GM23338 (cell line): ENCODE data around the gene STX16. TPM values are rescaled to one million over a fixed set of nuclear protein-coding genes. Genes with fewer than 3 reads are reported as not detected.

Experiments
- ATAC-seq: fragments of 200-7000 bp; cut with Tn5 transposase; 3 replicates; pipeline ENCODE4 v1.9.1; 2020
- DNase-seq: peaks from one replicate; pipeline ENCODE4 v3.0.0-alpha.2; 2015; ENCODE audit warnings: low spot score
- H2AFZ ChIP-seq: fragments of 200-600 bp; sonication (generic); 2 replicates; pipeline ENCODE4 v1.8.0; 2016; ENCODE audit warnings: antibody characterized with exemption, mild to moderate bottlenecking, moderate library complexity
- H3F3A ChIP-seq: fragments of 200-600 bp; sonication (generic); replicated peaks from 2 replicates; pipeline ENCODE4 v1.8.0; 2017; ENCODE audit warnings: antibody characterized with exemption, mixed run types, low read depth
- H3K27ac ChIP-seq: fragments of 200-600 bp; sonication (generic); 2 replicates; pipeline ENCODE4 v1.6.1; 2016; ENCODE audit warnings: low read depth
- H3K27me3 ChIP-seq: fragments of 200-600 bp; sonication (generic); 2 replicates; pipeline ENCODE4 v1.8.0; 2016; ENCODE audit warnings: mild to moderate bottlenecking, mixed run types, moderate library complexity; ENCODE audit not compliant: insufficient read depth
- H3K36me3 ChIP-seq: fragments of 200-600 bp; sonication (generic); 2 replicates; pipeline ENCODE4 v1.8.0; 2016; ENCODE audit warnings: mild to moderate bottlenecking; ENCODE audit not compliant: insufficient read depth
- H3K4me1 ChIP-seq: fragments of 200-600 bp; sonication (generic); 2 replicates; pipeline ENCODE4 v1.8.0; 2016; ENCODE audit warnings: mild to moderate bottlenecking, moderate library complexity; ENCODE audit not compliant: insufficient read depth
- H3K4me2 ChIP-seq: fragments of 200-600 bp; sonication (generic); 2 replicates; pipeline ENCODE4 v1.7.1; 2017; ENCODE audit warnings: mixed run types
- H3K4me3 ChIP-seq: fragments of 200-600 bp; sonication (generic); 2 replicates; pipeline ENCODE4 v1.6.1; 2016; ENCODE audit warnings: mixed run types
- H3K79me2 ChIP-seq: fragments of 200-600 bp; sonication (generic); replicated peaks from 2 replicates; pipeline ENCODE4 v1.8.0; 2017; ENCODE audit warnings: mild to moderate bottlenecking; ENCODE audit not compliant: insufficient read depth
- H3K9me2 ChIP-seq: fragments of 200-600 bp; sonication (generic); 2 replicates; pipeline ENCODE4 v1.8.0; 2017; ENCODE audit not compliant: insufficient read depth
- H4K20me1 ChIP-seq: fragments of 200-600 bp; sonication (generic); replicated peaks from 2 replicates; pipeline ENCODE4 v1.8.0; 2017; ENCODE audit warnings: mild to moderate bottlenecking; ENCODE audit not compliant: insufficient read depth
- H3K27ac Mint-ChIP-seq: 2 replicates; pipeline ENCODE4 v1.8.0; 2020; ENCODE audit warnings: inconsistent platforms, mild to moderate bottlenecking, moderate library complexity, mixed read lengths
- H3K27me3 Mint-ChIP-seq: 3 replicates; pipeline ENCODE4 v1.8.0; 2022; ENCODE audit warnings: low read depth, mild to moderate bottlenecking, moderate library complexity, mixed read lengths, inconsistent platforms; ENCODE audit not compliant: insufficient read depth, poor library complexity
- H3K36me3 Mint-ChIP-seq: 3 replicates; pipeline ENCODE4 v1.8.0; 2021; ENCODE audit warnings: low read depth, mild to moderate bottlenecking, inconsistent platforms, moderate library complexity, mixed read lengths
- H3K4me1 Mint-ChIP-seq: 3 replicates; pipeline ENCODE4 v1.8.0; 2020; ENCODE audit warnings: mild to moderate bottlenecking, inconsistent platforms, mixed read lengths
- H3K4me3 Mint-ChIP-seq: 3 replicates; pipeline ENCODE4 v1.8.0; 2021; ENCODE audit warnings: moderate library complexity, mild to moderate bottlenecking, inconsistent platforms, mixed read lengths
- H3K9me3 Mint-ChIP-seq: 3 replicates; pipeline ENCODE4 v1.8.0; 2020; ENCODE audit warnings: moderate library complexity, mild to moderate bottlenecking, inconsistent platforms, mixed read lengths
- CREB1 ChIP-seq: fragments of 250-450 bp; sonication (Bioruptor Pico); IDR thresholded peaks from 2 replicates; pipeline ENCODE4 v1.5.0; 2020; ENCODE audit warnings: low read depth, mild to moderate bottlenecking, moderate library complexity
- CTCF ChIP-seq, 2 experiments: fragments of 200-600 bp in 1 of 2; sonication (generic) in 1 of 2; conservative IDR thresholded peaks; 2 replicates each; pipeline versions ENCODE4 v1.5.1 to v1.6.1; 2016 to 2017; ENCODE audit warnings: antibody characterized with exemption in 2 of 2, low read depth in 2 of 2, mild to moderate bottlenecking in 2 of 2, moderate library complexity in 1 of 2
- EZH2 ChIP-seq: fragments of 200-600 bp; sonication (generic); IDR thresholded peaks from one replicate; pipeline ENCODE4 v1.8.0; 2017; ENCODE audit warnings: antibody characterized with exemption, mild to moderate bottlenecking, low read depth; ENCODE audit not compliant: unreplicated experiment
- JUNB ChIP-seq: IDR thresholded peaks from one replicate; pipeline ENCODE4 v1.6.1; 2016; ENCODE audit warnings: antibody characterized with exemption; ENCODE audit not compliant: unreplicated experiment
- NANOG ChIP-seq: IDR thresholded peaks from 2 replicates; pipeline ENCODE4 v1.6.1; 2016; ENCODE audit warnings: antibody characterized with exemption, borderline replicate concordance
- POLR2AphosphoS5 ChIP-seq: IDR thresholded peaks from 2 replicates; pipeline ENCODE4 v1.6.1; 2016; ENCODE audit warnings: antibody characterized with exemption, low read depth
- REST ChIP-seq: IDR thresholded peaks from one replicate; pipeline ENCODE4 v1.6.1; 2018; ENCODE audit warnings: antibody characterized with exemption; ENCODE audit not compliant: unreplicated experiment
- STAT1 ChIP-seq: IDR thresholded peaks from one replicate; pipeline ENCODE4 v1.6.1; 2016; ENCODE audit warnings: antibody characterized with exemption; ENCODE audit not compliant: unreplicated experiment
- ZNF114 ChIP-seq: fragments of 250-450 bp; sonication (Bioruptor Pico); IDR thresholded peaks from 2 replicates; pipeline ENCODE4 v1.5.0; 2020; ENCODE audit warnings: mild to moderate bottlenecking, moderate library complexity
- ZNF462 ChIP-seq: fragments of 250-450 bp; sonication (Bioruptor Pico); IDR thresholded peaks from 2 replicates; pipeline ENCODE4 v1.5.0; 2020; ENCODE audit warnings: mild to moderate bottlenecking, moderate library complexity
- polyA plus RNA-seq: library from polyadenylated mRNA; unstranded; fragments of >200 nt; fragmentation: Nextera tagmentation; extraction: Ambion mirVana; gene quantifications from 2 replicates; pipeline ENCODE4 v1.2.1, GENCODE V29; 2016
- total RNA-seq: library from RNA; depleted of rRNA; stranded (reverse); fragments of >200 nt; shearing (Covaris generic); gene quantifications from 2 replicates; pipeline ENCODE4 v1.2.3, GENCODE V29; 2014

Gene STX16
- total and polyA plus RNA-seq, 2 experiments from 2014 or later = 31.2 to 70.5 TPM

- TF ChIP-seq ZNF462 (CRISPR knock-in tag) (no peak), POLR2AphosphoS5 (no peak), STAT1 (no peak), EZH2 (no peak), JUNB (no peak), NANOG (no peak)
Measured at GRCh38 chr20:58700121-58700821, 49.2 kb downstream of the STX16 start (continued).

GRCh38 chr20:58700823-58701222 lies 49.7 kb downstream of the STX16 start:
- Histone ChIP-seq H3K27me3 (no peaks in the 10 kb centered on the region), H4K20me1 (no peaks in the 10 kb centered on the region), H3K4me1 (no peaks in the 10 kb centered on the region; the same call in none of the 2 replicates), H3K27ac (no peak overlapping the region), H3F3A (0 out of 2 replicates have a peak, but pooled peaks cover 4% of the 10 kb centered on the region), H3K36me3 (peaks cover 9% of the 10 kb centered on the region; the same call in 1 of the 2 replicates), H3K4me2 (no peak overlapping the region), H3K79me2 (no peaks in the 10 kb centered on the region), H2AFZ (no peak overlapping the region), H3K4me3 (no peak overlapping the region), H3K9me2 (no peaks in the 10 kb centered on the region)
- Mint-ChIP-seq H3K27me3 (peaks cover 4% of the 10 kb centered on the region), H3K4me3 (no peak overlapping the region), H3K27ac (no peak overlapping the region), H3K9me3 (peaks cover 7% of the 10 kb centered on the region; the same call in 2 of the 3 replicates), H3K4me1 (peaks cover 19% of the 10 kb centered on the region), H3K36me3 (peaks cover 60% of the 10 kb centered on the region)
- no peak for DNase-seq
- peak; percentile 27; the same call in 2 of the 3 replicates for ATAC-seq
- TF ChIP-seq CREB1 = no peak
- no peak for TF ChIP-seq STAT1
- no peak for TF ChIP-seq CTCF (conservative IDR thresholded peaks at IDR 0.05; ENCODE audit: low read depth in 2 of 2)
- no peak for TF ChIP-seq JUNB
- TF ChIP-seq REST = no peak
- TF ChIP-seq ZNF114 (CRISPR knock-in tag) = no peak
